Motor neuron (in vitro differentiated cells): ENCODE results near the gene HOXA11. TPM values are rescaled to one million over a fixed set of nuclear protein-coding genes. Genes with fewer than 3 reads are reported as not detected.

ENCODE experiments used
- ATAC-seq, 8 experiments: fragments of 200-7000 bp; cut with Tn5 transposase; replicated peaks in 6 of 8; 2 replicates each; pipeline ENCODE4 v1.8.0; 2021; ENCODE audit warnings: mild to moderate bottlenecking in 8 of 8, moderate library complexity in 8 of 8
- H3K27ac ChIP-seq, 2 donors: fragments of 250-450 bp; sonication (Bioruptor Pico); 2 replicates each; pipeline ENCODE4 v1.9.0; 2021; ENCODE audit warnings: antibody characterized with exemption in 2 of 2, mild to moderate bottlenecking in 2 of 2, moderate library complexity in 1 of 2
- H3K4me1 ChIP-seq, 2 donors: fragments of 250-450 bp; sonication (Bioruptor Pico); replicated peaks in 1 of 2; 2 replicates each; pipeline ENCODE4 v1.6.1; 2021; ENCODE audit warnings: antibody characterized with exemption in 2 of 2, mild to moderate bottlenecking in 2 of 2, moderate library complexity in 1 of 2
- H3K4me3 ChIP-seq, 5 donors: fragments of 250-450 bp; sonication (Bioruptor Pico); 2 replicates each; pipeline ENCODE4 v1.9.0; 2021; ENCODE audit warnings: antibody characterized with exemption in 5 of 5, mild to moderate bottlenecking in 5 of 5, moderate library complexity in 4 of 5
- WGBS, 10 experiments: fragments of 450-650 bp; shearing (Covaris generic); methylation state at CpG; one replicate each; pipeline ENCODE4 v1.0.0; 2022; 5-methylcytosine and 5-hydroxymethylcytosine counted together
- in situ Hi-C, 9 experiments: fragments of 400-800 bp; cut with MboI; loops; one replicate each; pipeline ENCODE4 v1.15.0; 2021; ENCODE audit warnings: low sequenced_read_pairs in 9 of 9, low pct_unique_long_range_greater_than_20kb in 2 of 9; ENCODE audit not compliant: unreplicated experiment in 9 of 9
- total RNA-seq, 8 experiments: library from RNA; unstranded; fragments of 300-600 nt; gene quantifications; 2 replicates each; pipeline versions ENCODE4 v1.2.3 to v1.2.4, GENCODE V29; 2022

HOXA11 gene
- total RNA-seq, 8 experiments from 2014 or later = 0.05 to 5.7 (median 0.43) TPM; not detected in 1

GRCh38 chr7:27203964-27204594 lies 19.0 kb upstream of the HOXA11 start:
- in situ Hi-C loops = loop anchor here in 6 of 9 experiments (10.0 to 25.0 kb wide), 5 partner anchors 371 to 808 kb away; no protein-coding TSS in a partner anchor
- Histone ChIP-seq H3K4me3 (no peak overlapping the region), H3K27ac (no peak overlapping the region), H3K4me1 (no peaks in the 10 kb centered on the region)
- no peak for ATAC-seq
- WGBS, 10 experiments = 7 to 100% (median 49%) methylated on average over 1 to 4 of the region's 4 CpGs; no CpG with 5 or more reads in 4 of the 10 experiments

DNA sequence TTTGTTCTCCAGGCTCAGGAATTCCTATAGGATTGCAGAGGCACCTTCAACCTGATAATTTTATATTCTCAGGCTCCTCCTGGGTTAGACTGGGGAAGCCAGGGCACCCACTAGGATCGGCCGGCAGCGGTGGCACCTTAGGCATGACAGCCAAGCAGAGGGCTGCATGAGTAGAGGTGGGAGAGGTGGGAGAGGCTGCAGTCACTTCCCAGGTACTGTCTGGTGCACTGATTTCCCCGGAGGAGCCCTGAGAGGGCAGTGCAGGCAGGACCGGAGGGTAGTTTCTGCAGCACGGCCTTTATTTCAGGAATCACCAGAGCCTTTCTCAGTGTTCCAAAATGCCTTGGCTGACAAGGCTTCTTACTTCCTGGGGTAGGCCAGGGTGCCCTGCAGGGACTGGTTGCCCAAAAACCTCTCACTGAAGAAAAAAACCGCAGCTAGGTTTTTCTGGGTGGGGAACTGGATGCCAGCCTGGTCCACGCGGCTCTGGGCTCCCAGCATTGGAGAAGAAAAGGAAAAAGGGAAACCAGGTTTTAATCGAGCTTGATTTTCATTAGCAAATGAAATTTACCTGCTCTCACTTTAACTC lies 18.4 kb upstream of the HOXA11 start:
- in situ Hi-C loops = loop anchor here in 6 of 9 experiments (10.0 to 25.0 kb wide), 5 partner anchors 371 to 809 kb away; no protein-coding TSS in a partner anchor
- no peak overlapping the region for H3K4me3 ChIP-seq
- no peak for ATAC-seq
- no peak overlapping the region for H3K27ac ChIP-seq
- no peaks in the 10 kb centered on the region for H3K4me1 ChIP-seq
- 4 to 83% (median 27%) methylated on average over 1 to 10 of the region's 10 CpGs; no CpG with 5 or more reads in 3 of the 10 experiments for WGBS, 10 experiments

- ATAC-seq = no peak
These were observed 17.8 kb upstream of the HOXA11 start for GRCh38 chr7:27202862-27203134.

GRCh38 chr7:27202018-27202861 lies 17.2 kb upstream of the HOXA11 start:
- Histone ChIP-seq H3K4me1 (no peaks in the 10 kb centered on the region), H3K4me3 (no peak overlapping the region), H3K27ac (no peak overlapping the region)
- in situ Hi-C loops = loop anchor here in 6 of 9 experiments (10.0 to 25.0 kb wide), 5 partner anchors 373 to 810 kb away; no protein-coding TSS in a partner anchor
- ATAC-seq = no peak
- WGBS, 10 experiments = 3 to 100% (median 14%) methylated on average over 2 to 28 of the region's 30 CpGs

More at GRCh38 chr7:27202862-27203134, 17.8 kb upstream of the HOXA11 start:
- Histone ChIP-seq H3K4me3 (no peak overlapping the region), H3K27ac (no peak overlapping the region), H3K4me1 (no peaks in the 10 kb centered on the region)
- in situ Hi-C loops = loop anchor here in 6 of 9 experiments (10.0 to 25.0 kb wide), 5 partner anchors 372 to 810 kb away; no protein-coding TSS in a partner anchor
- WGBS, 10 experiments = 0 to 67% (median 14%) methylated on average over 1 to 3 of the region's 3 CpGs

DNA sequence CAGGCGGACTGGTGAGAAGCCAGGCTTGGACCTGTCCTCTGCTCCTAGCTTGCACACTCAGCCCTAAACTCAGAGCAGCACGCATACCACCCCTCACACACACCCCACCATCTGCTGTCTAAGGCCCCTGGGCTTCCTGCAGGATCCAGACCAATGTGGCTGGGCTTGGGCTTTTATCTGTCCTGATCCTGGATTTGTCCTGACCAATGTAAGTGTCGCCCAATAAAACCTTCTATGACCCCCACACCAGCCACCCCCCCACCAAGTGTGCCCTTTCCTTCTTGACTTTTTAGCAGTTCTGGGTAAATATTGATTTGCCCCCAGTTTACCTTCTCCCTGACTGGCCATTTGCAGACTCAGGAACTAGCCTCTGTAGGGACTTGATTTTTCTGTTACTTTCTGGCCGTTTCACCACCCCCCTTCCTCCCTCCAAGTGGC lies 16.6 kb upstream of the HOXA11 start:
- no peak for ATAC-seq
- H3K27ac ChIP-seq = no peak overlapping the region
- WGBS, 10 experiments = 0 to 100% (median 25%) methylated on average over 1 to 4 of the region's 4 CpGs; no CpG with 5 or more reads in 4 of the 10 experiments
- H3K4me1 ChIP-seq = no peaks in the 10 kb centered on the region
- in situ Hi-C loops = loop anchor here in 6 of 9 experiments (10.0 to 25.0 kb wide), 5 partner anchors 373 to 811 kb away; no protein-coding TSS in a partner anchor
- H3K4me3 ChIP-seq = no peak overlapping the region

- no peak overlapping the region for H3K4me3 ChIP-seq
- H3K27ac ChIP-seq = no peak overlapping the region
- WGBS, 10 experiments = 0 to 100% (median 8%) methylated on average over 1 to 10 of the region's 14 CpGs; no CpG with 5 or more reads in 4 of the 10 experiments
- no peaks in the 10 kb centered on the region for H3K4me1 ChIP-seq
- no peak for ATAC-seq
- in situ Hi-C loops = loop anchor here in 6 of 9 experiments (10.0 to 25.0 kb wide), 5 partner anchors 374 to 811 kb away; no protein-coding TSS in a partner anchor
These were observed 15.9 kb upstream of the HOXA11 start for GRCh38 chr7:27200761-27201579.

DNA sequence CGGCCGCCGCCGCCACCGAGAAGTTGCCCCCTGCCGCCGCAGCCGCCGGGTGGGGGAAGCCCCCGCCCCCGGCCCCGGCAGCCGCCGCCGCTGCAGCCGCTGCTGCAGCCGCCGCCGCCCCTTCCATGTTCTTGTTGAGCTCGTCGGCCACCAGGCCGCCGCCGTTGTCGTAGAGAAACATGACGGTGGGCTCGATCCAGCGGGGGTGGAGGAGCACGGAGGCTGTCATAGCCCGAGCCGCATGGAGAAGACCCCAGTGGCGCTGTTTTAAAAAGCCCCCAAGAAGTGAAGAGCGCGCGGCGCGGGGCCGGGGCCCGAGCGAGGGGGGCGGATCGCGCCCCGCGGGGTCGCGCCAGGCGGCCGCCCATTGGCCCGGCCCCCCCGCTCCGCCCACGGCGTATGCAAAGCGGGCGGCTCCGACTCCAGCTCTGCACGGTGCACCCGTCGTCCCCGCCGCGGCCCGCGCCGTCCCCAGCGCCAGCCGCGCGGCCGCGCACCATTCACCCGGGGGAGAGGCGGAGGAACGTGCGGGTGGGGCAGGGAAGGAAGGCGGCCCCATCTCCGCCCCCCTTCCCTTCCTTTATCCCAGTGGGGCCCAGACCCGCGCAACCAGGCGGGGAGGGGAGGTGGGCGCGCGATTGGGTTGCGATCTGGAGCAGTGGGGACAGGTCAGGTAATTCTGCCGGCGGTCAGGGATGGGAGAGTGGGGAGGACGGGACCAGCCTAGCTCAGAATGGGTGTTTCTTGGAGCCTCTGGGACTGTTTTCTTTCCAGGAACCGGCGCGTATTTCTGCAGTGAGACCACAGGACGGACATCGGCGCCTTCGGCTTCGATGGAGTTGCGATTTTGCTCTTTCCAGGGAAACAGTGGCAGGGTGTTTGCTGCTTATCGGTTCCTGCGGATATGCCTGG lies 15.1 kb upstream of the HOXA11 start, which contains the start of gene HOXA13:
TSS of gene HOXA13 (minus strand) at position 243 of the 912 bp plus-strand sequence. CDS start at position 229, 14 bp downstream.
- WGBS, 10 experiments = 0% methylated on average over 1 to 3 of the region's 99 CpGs; no CpG with 5 or more reads in 7 of the 10 experiments
- H3K27ac ChIP-seq = no peak within 1 kb of the TSS
- H3K4me3 ChIP-seq = peak within 1 kb of the TSS in 4 of 5 donors; percentile 10 to 23 (median 16)
- peak; percentile 66 to 85 (median 74) for ATAC-seq
- in situ Hi-C loops = loop anchor here in 7 of 9 experiments (10.0 to 25.0 kb wide), 9 partner anchors 375 to 1338 kb away; no protein-coding TSS in a partner anchor
- no peaks in the 10 kb centered on the region for H3K4me1 ChIP-seq

DNA sequence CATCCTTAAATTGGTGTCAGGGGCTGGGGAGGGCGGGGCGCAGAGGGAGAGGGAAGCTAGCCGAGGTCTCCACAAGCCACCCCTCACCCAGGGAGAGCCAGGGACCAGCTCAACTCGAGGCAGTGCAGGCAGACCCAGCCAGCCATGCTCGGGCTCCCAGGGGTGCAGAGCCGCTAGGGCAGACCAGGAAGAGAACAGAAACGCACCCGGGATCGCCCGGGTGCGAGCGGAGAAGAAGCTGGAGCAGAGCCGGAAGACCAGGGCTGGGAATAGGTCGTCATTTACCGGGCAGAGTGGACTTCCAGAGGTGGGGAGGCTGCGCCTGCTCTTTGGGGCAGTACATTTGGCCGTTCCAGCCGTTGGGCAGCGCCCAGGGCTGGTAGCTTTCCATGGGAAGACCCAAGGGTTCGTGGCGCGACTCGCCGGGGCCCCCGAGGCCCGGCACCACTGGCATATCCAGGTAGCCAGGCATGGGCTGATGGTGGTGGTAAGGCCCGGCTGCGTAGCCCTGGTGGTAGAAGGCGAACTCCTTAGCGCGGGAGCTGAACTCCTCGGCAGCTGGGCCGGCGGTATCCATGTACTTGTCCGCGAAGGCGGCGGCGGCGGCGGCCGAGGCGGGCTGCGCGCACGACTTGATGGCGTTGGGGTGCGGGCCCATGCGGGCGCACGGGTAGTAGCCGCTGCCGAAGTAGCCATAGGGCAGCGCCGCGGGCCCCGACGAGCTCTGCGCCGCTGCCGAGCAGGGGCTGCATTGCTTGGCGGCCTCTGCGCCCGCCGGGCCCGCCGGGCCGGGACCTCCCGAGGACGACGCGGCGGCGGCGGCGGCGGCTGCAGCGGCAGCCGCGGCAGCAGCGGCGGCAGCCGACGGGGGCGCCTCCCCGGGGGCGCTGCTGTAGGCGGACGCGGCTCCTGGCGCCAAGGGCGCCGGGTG lies 14.1 kb upstream of the HOXA11 start:
- Histone ChIP-seq H3K27ac (no peak overlapping the region), H3K4me3 (peak overlapping the region in 3 of 5 donors; percentile 10 to 23 (median 19)), H3K4me1 (no peaks in the 10 kb centered on the region)
- 0 to 11% (median 1%) methylated on average over 2 to 21 of the region's 93 CpGs; no CpG with 5 or more reads in 6 of the 10 experiments for WGBS, 10 experiments
- in situ Hi-C loops = loop anchor here in 6 of 9 experiments (10.0 to 25.0 kb wide), 6 partner anchors 588 to 1337 kb away; no protein-coding TSS in a partner anchor
- peak; percentile 9 to 47 (median 13) for ATAC-seq

GRCh38 chr7:27198138-27198841 lies 13.3 kb upstream of the HOXA11 start:
- Histone ChIP-seq H3K4me3 (no peak overlapping the region), H3K27ac (no peak overlapping the region), H3K4me1 (no peaks in the 10 kb centered on the region)
- in situ Hi-C loops = loop anchor here in 6 of 9 experiments (10.0 to 25.0 kb wide), 6 partner anchors 589 to 1336 kb away; no protein-coding TSS in a partner anchor
- WGBS, 10 experiments = 0 to 72% (median 18%) methylated on average over 6 to 20 of the region's 29 CpGs
- ATAC-seq = no peak
